Fibroblast of lung (primary cell): ENCODE data around the gene MYH3. TPM values are rescaled to one million over a fixed set of nuclear protein-coding genes. Genes with fewer than 3 reads are reported as not detected.

Source experiments
- DNase-seq, 2 donors: peaks; one replicate each; pipeline versions ENCODE4 v3.0.0 to v3.0.0-alpha.2; 2010; ENCODE audit warnings: low read depth in 2 of 2
- H2AFZ ChIP-seq: 2 replicates; pipeline ENCODE4 v1.5.1; 2012; ENCODE audit warnings: low read length, control low read depth, inconsistent platforms
- H3K27ac ChIP-seq: 2 replicates; pipeline ENCODE4 v1.5.1; 2011; ENCODE audit warnings: low read length, control low read depth; ENCODE audit not compliant: insufficient read depth
- H3K27me3 ChIP-seq: 2 replicates; pipeline ENCODE4 v1.5.1; 2011; ENCODE audit warnings: mild to moderate bottlenecking, low read length; ENCODE audit not compliant: control insufficient read depth, insufficient read depth
- H3K36me3 ChIP-seq: 2 replicates; pipeline ENCODE4 v1.5.1; 2011; ENCODE audit warnings: low read length; ENCODE audit not compliant: control insufficient read depth, insufficient read depth
- H3K4me1 ChIP-seq: 2 replicates; pipeline ENCODE4 v1.5.1; 2011; ENCODE audit warnings: low read length; ENCODE audit not compliant: control insufficient read depth, insufficient read depth; ENCODE audit errors: extremely low read depth
- H3K4me2 ChIP-seq: 2 replicates; pipeline ENCODE4 v1.5.1; 2011; ENCODE audit warnings: low read length, control low read depth; ENCODE audit not compliant: insufficient read depth; ENCODE audit errors: extremely low read depth
- H3K4me3 ChIP-seq, 4 experiments: fragments of 200-600 bp in 1 of 4; sonication (generic) in 1 of 4; replicated peaks in 1 of 4; 2 replicates each; pipeline ENCODE4 v1.5.1; 2011 to 2016; ENCODE audit warnings: low read length in 4 of 4, low read depth in 3 of 4, mild to moderate bottlenecking in 3 of 4, control low read depth in 2 of 4, inconsistent platforms in 1 of 4, mixed read lengths in 1 of 4; ENCODE audit not compliant: insufficient read depth in 1 of 4; ENCODE audit errors: control extremely low read depth in 1 of 4
- H3K79me2 ChIP-seq: 2 replicates; pipeline ENCODE4 v1.5.1; 2012; ENCODE audit warnings: mild to moderate bottlenecking, low read length, inconsistent platforms; ENCODE audit not compliant: control insufficient read depth, insufficient read depth
- H3K9ac ChIP-seq: 2 replicates; pipeline ENCODE4 v1.5.1; 2011; ENCODE audit warnings: mild to moderate bottlenecking, low read length, control low read depth; ENCODE audit not compliant: insufficient read depth
- H3K9me3 ChIP-seq: 2 replicates; pipeline ENCODE4 v1.5.1; 2012; ENCODE audit warnings: low read depth, low read length; ENCODE audit not compliant: control insufficient read depth, insufficient read depth
- H4K20me1 ChIP-seq: 2 replicates; pipeline ENCODE4 v1.5.1; 2011; ENCODE audit warnings: low read length; ENCODE audit not compliant: control insufficient read depth, insufficient read depth; ENCODE audit errors: extremely low read depth
- CTCF ChIP-seq, 2 donors: IDR thresholded peaks in 1 of 2; conservative IDR thresholded peaks in 1 of 2; 1 replicate in 1 of 2; 2 replicates in 1 of 2; pipeline ENCODE4 v1.5.1; 2011 to 2012; ENCODE audit warnings: low read length in 2 of 2, control low read depth in 1 of 2, inconsistent platforms in 1 of 2, low read depth in 1 of 2, mild to moderate bottlenecking in 1 of 2
- EZH2 ChIP-seq: IDR thresholded peaks from 2 replicates; pipeline ENCODE4 v1.5.1; 2012; ENCODE audit warnings: low read length, control low read depth, mild to moderate bottlenecking; ENCODE audit errors: missing control alignments
- polyA plus RNA-seq, 2 donors: library from polyadenylated mRNA; depleted of rRNA in 1 of 2; stranded (reverse) in 1 of 2; unstranded in 1 of 2; fragments of >200 nt; gene quantifications; 2 replicates each; pipeline ENCODE4 v1.2.1, GENCODE V29; 2011 to 2012; ENCODE audit warnings: missing spikeins in 1 of 2
- total RNA-seq: library from RNA; depleted of rRNA; stranded (reverse); fragments of >200 nt; gene quantifications from 2 replicates; pipeline ENCODE4 v1.2.1, GENCODE V29; 2014

Gene MYH3
- total and polyA plus RNA-seq, 2 donors (not counting 1 experiment from before 2014, with no cell fraction given) = 0.25 to 0.50 TPM

GRCh38 chr17:10674704-10675103 is 17.6 kb upstream of the MYH3 start:
- Histone ChIP-seq H4K20me1 (no peaks in the 10 kb centered on the region), H3K27ac (no peak overlapping the region), H2AFZ (no peak overlapping the region), H3K9ac (no peak overlapping the region), H3K79me2 (no peaks in the 10 kb centered on the region), H3K27me3 (no peaks in the 10 kb centered on the region), H3K4me2 (no peak overlapping the region), H3K4me1 (no peaks in the 10 kb centered on the region), H3K4me3 (no peak overlapping the region), H3K9me3 (no peaks in the 10 kb centered on the region), H3K36me3 (peaks cover 2% of the 10 kb centered on the region)
- no peak for TF ChIP-seq CTCF (conservative IDR thresholded peaks at IDR 0.05 in 1 of 2, IDR thresholded peaks at IDR 0.05 in 1 of 2; ENCODE audit: low read depth in 1 of 2, low read length in 2 of 2)
- no peak for TF ChIP-seq EZH2
- DNase-seq = no peak

- Histone ChIP-seq H2AFZ (no peak overlapping the region), H3K36me3 (peaks cover 2% of the 10 kb centered on the region), H3K27ac (no peak overlapping the region), H3K4me1 (no peaks in the 10 kb centered on the region), H3K4me2 (no peak overlapping the region), H3K27me3 (no peaks in the 10 kb centered on the region), H3K4me3 (no peak overlapping the region), H4K20me1 (no peaks in the 10 kb centered on the region), H3K9ac (no peak overlapping the region), H3K9me3 (no peaks in the 10 kb centered on the region), H3K79me2 (no peaks in the 10 kb centered on the region)
- DNase-seq = no peak
- TF ChIP-seq EZH2 (no peak), CTCF (conservative IDR thresholded peaks at IDR 0.05 in 1 of 2, IDR thresholded peaks at IDR 0.05 in 1 of 2; ENCODE audit: low read depth in 1 of 2, low read length in 2 of 2) (no peak)
These were observed 16.2 kb upstream of the MYH3 start for GRCh38 chr17:10673312-10673711.

- Histone ChIP-seq H3K27me3 (no peaks in the 10 kb centered on the region), H4K20me1 (no peaks in the 10 kb centered on the region), H3K36me3 (no peaks in the 10 kb centered on the region), H2AFZ (no peak overlapping the region), H3K4me1 (no peaks in the 10 kb centered on the region), H3K9ac (no peak overlapping the region), H3K27ac (no peak overlapping the region), H3K4me3 (no peak overlapping the region), H3K4me2 (no peak overlapping the region), H3K79me2 (no peaks in the 10 kb centered on the region), H3K9me3 (no peaks in the 10 kb centered on the region)
- DNase-seq = peak; percentile 24 to 82
- TF ChIP-seq CTCF (conservative IDR thresholded peaks at IDR 0.05 in 1 of 2, IDR thresholded peaks at IDR 0.05 in 1 of 2; ENCODE audit: low read depth in 1 of 2, low read length in 2 of 2) (no peak), EZH2 (no peak)
These were observed 11.7 kb upstream of the MYH3 start for GRCh38 chr17:10668775-10669174.
